NCI-H1092 treated with DMSO at 0.1 percent for 48 hours (cell line): ENCODE measurements around the gene RNF207.

Source experiments
- DNase-seq: peaks from one replicate; lab custom pipeline; 2025; lab: John Stamatoyannopoulos, UW

RNF207 gene, protein sequence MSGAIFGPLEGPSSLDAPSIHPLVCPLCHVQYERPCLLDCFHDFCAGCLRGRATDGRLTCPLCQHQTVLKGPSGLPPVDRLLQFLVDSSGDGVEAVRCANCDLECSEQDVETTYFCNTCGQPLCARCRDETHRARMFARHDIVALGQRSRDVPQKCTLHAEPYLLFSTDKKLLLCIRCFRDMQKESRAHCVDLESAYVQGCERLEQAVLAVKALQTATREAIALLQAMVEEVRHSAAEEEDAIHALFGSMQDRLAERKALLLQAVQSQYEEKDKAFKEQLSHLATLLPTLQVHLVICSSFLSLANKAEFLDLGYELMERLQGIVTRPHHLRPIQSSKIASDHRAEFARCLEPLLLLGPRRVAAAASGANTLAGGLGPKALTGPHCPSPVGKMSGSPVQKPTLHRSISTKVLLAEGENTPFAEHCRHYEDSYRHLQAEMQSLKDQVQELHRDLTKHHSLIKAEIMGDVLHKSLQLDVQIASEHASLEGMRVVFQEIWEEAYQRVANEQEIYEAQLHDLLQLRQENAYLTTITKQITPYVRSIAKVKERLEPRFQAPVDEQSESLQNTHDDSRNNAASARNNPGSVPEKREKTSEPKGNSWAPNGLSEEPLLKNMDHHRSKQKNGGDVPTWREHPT

GRCh38 chr1:6205849-6206519 is at the start of gene RNF207:
Gene RNF207, plus strand, starts transcription at chr1:6206119. Its CDS starts 417 bp downstream, at chr1:6206536.
- no peak for DNase-seq

- no peak for DNase-seq
Observed at GRCh38 chr1:6157132-6157527, 48.8 kb upstream of the RNF207 start.

DNA sequence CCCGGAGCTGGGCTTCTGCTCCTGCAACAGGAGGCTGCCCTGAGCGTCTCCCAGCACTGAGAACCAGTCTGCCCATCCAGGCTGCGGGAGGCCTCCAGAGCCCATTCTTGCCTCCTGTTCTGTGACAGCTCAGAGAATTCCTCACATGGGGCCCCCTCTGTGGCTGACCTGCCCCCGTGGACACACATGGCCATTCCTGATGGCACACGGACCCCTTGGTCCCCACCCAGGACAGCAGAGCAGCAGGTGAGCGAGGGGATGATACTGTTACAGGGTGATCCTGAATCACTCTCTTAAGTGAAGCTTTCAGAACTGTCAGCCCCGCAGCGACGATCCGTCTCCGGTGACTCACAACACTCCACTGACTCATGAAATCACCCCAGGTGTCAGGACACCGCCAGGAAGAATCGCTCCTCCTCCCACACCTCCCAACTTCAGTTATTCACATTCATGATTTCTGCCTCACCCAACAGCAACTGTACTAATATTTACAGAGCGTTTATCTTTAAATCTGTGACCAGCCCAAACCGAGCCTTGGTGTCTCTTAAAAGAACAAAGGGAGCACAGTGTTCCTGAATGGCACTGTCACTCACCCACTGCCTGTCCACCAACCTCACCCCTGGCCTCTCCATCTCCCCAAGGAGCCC is 48.3 kb upstream of the RNF207 start:
- no peak for DNase-seq

GRCh38 chr1:6158181-6158580 is 47.7 kb upstream of the RNF207 start:
- no peak for DNase-seq

DNA sequence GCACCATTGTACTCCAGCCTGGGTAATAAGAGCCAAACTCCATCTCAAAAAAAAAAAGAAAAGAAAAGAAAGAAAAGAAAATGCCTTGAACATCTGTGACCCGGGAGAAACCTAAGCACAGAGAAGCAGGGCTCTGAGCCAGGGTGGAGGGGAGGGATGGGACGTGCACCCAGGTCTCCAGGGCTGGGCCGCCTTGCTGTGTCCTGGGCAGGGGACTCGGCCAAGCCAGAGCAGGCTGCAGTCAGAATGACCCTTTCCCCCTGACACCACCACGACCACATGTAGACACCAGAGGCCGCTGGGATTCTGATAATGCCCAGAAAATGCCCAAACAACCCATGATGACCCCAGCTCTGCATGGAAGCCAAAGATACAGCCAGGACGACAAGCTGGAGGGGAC is 43.6 kb upstream of the RNF207 start:
- DNase-seq, result no peak

GRCh38 chr1:6162773-6163172 is 43.1 kb upstream of the RNF207 start:
- DNase-seq, result peak; percentile 91

GRCh38 chr1:6163191-6163972 is 42.5 kb upstream of the RNF207 start:
- no peak for DNase-seq

DNA sequence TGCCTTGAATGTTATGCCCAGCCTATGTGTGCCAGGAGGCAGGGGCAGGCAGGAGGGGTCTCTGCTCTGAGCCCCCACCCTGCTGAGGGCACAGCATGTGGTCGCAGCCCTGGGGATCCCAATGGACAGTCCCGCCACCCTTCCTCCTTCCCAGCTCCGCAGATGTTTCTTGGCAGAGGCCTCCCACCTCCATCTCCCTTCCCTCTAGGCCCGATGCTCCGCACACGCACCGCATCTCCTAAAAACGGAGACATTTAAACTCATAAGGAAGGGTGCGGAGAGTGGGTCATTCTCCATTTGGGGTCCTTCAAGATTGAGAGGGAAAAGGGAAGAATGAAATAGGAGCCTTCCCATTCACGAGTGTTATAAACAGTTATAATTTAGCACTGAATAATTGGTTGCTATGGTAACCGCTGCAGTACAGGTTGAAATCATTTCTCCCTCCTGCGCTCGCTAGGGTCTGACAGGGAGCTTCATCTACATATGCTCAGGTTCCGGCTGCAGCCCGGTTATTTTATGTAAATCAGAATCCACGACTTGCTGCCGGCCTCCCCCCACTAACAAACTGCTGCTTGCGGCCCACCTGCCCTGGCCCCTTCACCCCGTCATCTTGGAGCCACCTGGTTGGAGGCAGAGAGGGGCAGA is 41.8 kb upstream of the RNF207 start:
- no peak for DNase-seq

- DNase-seq, result no peak
Observed at GRCh38 chr1:6165027-6165426, 40.9 kb upstream of the RNF207 start.

GRCh38 chr1:6165441-6165985 is 40.4 kb upstream of the RNF207 start:
- no peak for DNase-seq

DNA sequence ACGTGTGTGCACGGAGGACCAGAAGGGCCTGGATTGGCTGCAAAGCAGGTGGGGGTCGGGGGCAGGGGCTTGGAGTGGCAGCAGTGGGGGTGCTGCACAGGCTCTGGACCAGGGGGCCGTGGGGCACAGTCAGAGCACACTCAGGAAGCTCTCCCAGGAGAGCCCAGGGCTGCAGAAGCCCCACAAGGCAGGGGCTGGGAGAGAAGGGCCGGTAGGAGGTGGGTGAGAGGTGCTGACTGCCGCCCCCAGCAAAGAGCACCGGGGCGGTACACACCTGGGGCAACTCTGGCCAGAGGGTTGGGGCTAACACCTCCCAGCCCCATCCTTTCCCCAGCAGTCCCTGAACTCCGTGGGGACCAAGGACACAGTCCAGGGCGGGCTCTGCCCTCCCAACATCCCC is 39.7 kb upstream of the RNF207 start:
- no peak for DNase-seq

- DNase-seq, result no peak
Observed at GRCh38 chr1:6166655-6167390, 39.1 kb upstream of the RNF207 start.

DNA sequence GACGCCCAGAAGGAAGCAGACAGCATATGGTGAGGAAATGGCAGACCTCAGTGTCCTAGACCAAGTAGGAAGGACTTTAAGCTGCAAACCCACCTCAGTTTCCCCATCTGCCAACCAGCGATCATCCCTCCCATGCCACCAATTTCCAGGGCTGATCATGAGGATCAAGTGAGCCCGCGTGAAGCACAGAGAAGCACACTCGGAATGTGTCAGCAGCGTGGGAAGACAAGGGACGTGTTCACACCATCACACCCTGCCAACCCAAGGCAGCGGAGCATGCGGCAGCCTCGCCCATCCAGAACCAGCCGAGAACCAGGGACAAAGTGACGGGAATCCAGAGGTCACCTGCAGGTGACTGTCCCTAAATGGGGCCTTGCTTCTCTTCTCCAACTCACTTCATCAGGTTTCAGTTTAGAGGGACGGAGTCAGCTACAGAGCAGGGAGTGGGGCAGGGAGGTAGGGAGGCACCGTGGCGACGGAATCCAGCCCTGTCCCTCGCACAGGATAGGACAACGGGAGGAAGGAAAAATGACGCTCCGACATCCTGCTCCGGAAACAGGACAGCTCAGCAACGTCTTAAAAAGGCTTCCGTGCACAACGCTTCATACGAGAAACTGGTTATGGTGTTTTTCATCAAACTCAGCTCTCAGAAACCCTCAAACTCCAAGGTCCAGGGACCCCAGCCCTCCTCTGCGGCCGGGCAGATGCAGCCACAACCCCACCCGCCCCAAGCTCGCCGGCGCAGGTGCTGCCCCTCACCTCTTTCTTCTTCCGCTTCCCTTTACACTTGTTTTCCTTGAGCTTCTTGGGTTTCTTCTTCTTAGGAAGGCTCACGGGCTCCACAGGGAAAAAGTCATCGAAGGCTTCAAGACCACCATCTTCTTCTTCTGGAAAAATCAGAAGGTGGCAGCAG is 38.3 kb upstream of the RNF207 start:
- no peak for DNase-seq

- no peak for DNase-seq
Observed at GRCh38 chr1:6168947-6169586, 36.9 kb upstream of the RNF207 start.

GRCh38 chr1:6170116-6170741 is 35.7 kb upstream of the RNF207 start:
- DNase-seq, result no peak

GRCh38 chr1:6170742-6171201 is 35.1 kb upstream of the RNF207 start:
- no peak for DNase-seq

DNA sequence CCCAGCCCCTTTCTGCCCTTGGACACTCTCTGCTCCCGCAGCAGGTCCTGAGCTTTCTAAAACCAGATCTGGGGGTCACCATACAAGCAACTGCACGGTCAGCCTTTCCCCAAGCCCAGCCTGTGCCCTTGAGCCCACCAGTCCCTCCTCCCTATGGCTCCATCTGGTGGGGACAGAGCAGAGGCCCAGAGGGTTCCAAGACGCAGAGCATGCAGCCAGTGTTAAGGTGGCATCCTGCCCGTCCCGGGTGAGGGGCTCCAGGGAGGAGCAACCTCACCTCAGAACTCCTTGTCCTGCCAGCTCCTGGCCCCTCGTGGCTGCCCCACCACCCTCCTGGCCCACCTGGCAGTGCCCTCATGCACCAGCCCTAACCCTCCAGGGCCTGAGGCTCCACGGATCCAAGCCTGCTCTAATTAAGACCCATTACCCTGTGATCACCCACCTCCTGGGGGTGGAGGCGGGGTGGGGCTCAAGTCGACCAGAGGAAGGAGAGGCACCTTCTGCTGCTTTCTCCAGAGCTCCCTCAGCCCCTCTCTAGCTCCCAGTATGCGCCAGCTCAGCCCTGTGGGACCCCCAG is 34.3 kb upstream of the RNF207 start:
- peak; percentile 76 for DNase-seq

GRCh38 chr1:6172549-6172948 is 33.4 kb upstream of the RNF207 start:
- no peak for DNase-seq
